GM10266 (cell line): ENCODE measurements around the gene GALP.
"Not testable (repeated sequence)": the region's sequence is repeated elsewhere in the genome, so short reads cannot be mapped to it uniquely, and the experiment has no call there.

Source experiments
- DNase-seq: peaks from one replicate; pipeline ENCODE4 v3.0.0; 2012; ENCODE audit errors: extremely low spot score
- TF ChIP-seq, protein P1 (sequence below): IDR thresholded peaks from 2 replicates; pipeline ENCODE4 v1.5.1; 2012; ENCODE audit warnings: mild to moderate bottlenecking, low read depth; ENCODE audit not compliant: control insufficient read depth, insufficient read depth; ENCODE audit errors: missing control alignments

Gene GALP

DNA sequence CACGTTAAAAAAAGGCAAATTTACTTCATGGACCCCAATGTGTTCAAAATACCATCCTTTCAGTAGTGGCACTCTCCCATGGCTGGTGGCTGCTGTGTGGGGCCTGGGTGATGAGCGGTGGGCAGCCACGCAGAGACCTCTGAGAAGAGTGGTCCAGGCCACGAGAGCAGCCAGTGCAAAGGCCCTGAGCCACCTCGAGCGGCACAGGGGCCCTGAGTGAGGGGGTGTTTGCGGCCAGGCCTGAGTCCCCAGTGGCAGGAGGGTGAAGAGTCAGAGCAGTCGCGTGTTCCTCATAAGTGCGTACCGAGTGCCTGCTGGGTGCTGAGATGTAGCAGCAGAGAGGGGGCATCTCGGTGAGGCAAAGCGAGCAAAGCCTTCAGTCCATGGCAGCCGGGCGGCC is 27.7 kb upstream of the GALP start:
- peak; percentile 23 for DNase-seq
- TF ChIP-seq, protein P1, sequence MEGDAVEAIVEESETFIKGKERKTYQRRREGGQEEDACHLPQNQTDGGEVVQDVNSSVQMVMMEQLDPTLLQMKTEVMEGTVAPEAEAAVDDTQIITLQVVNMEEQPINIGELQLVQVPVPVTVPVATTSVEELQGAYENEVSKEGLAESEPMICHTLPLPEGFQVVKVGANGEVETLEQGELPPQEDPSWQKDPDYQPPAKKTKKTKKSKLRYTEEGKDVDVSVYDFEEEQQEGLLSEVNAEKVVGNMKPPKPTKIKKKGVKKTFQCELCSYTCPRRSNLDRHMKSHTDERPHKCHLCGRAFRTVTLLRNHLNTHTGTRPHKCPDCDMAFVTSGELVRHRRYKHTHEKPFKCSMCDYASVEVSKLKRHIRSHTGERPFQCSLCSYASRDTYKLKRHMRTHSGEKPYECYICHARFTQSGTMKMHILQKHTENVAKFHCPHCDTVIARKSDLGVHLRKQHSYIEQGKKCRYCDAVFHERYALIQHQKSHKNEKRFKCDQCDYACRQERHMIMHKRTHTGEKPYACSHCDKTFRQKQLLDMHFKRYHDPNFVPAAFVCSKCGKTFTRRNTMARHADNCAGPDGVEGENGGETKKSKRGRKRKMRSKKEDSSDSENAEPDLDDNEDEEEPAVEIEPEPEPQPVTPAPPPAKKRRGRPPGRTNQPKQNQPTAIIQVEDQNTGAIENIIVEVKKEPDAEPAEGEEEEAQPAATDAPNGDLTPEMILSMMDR = no peak

DNA sequence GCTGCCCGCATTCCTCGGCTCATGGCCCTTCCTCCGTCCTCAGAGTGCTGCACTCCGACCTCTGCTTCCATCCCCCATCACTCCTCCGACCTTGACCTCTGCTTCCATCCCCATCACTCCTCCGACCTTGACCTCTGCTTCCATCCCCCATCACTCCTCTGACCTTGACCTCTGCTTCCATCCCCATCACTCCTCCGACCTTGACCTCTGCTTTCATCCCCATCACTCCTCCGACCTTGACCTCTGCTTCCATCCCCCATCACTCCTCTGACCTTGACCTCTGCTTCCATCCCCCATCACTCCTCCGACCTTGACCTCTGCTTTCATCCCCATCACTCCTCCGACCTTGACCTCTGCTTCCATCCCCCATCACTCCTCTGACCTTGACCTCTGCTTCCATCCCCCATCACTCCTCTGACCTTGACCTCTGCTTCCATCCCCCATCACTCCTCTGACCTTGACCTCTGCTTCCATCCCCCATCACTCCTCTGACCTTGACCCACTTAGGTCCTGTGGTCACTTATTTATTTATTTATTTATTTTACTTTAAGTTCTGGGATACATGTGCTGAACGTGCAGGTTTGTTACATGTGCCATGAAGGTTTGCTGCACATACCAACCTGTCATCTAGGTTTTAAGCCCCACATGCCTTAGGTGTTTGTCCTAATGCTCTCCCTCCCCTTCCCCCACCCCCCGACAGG is 26.7 kb upstream of the GALP start:
- DNase-seq = not testable (repeated sequence)

DNA sequence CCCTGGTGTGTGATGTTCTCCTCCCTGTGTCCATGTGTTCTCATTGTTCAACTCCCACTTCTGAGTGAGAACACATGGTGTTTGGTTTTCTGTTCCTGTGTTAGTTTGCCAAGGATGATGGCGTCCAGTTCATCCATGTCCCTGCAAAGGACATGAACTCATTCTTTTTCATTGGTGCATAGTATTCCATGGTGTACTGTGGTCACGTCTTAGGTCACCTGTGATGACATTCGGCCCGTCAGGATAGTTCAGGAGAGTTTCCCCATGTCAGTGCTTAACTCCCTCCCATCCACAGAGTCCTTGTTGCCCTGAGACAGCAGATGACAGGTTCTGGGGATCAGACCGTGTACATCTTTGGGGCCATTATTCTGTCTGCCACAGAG is 26.2 kb upstream of the GALP start:
- no peak for DNase-seq
- TF ChIP-seq, protein P1 = no peak

DNA sequence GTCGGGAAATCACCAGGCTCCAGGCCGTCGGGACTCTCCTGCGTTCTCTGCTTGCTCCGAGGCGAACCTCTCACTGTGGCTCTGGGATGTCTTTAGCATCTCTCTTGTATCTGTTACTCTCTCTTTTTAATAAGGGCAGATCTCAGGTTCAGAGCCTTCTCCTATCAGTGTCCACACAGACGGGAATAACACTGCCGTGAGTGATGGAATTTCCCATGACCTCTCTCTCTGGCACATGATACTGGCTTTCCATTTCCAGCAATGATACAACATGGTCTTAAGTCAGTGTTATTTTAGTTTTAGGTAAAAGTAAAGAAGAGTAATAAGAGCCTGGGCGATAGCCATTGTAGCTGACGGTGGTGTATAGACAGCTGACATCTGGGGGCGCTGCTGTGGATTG is 25.4 kb upstream of the GALP start:
- DNase-seq = no peak
- TF ChIP-seq, protein P1 = no peak

DNA sequence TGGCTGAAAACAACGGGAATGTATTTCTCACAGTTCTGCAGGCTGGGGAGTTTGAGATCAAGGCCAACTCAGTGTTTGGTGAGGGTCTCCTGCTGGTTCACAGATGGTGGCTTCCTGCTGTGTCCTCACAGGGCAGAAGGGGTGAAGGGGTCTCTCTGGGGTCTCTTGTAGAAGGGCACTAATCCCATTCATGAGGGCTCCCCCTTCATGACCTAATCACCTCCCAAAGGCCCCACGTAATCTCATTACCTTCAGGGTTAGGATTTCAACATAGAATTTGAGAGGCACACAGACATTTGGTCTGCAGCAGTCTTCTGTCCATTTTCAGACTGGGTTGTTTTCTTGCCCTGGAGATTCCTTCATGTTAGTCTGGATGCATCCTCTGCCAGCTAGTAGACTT is 23.2 kb upstream of the GALP start:
- TF ChIP-seq, protein P1 = no peak
- no peak for DNase-seq

DNA sequence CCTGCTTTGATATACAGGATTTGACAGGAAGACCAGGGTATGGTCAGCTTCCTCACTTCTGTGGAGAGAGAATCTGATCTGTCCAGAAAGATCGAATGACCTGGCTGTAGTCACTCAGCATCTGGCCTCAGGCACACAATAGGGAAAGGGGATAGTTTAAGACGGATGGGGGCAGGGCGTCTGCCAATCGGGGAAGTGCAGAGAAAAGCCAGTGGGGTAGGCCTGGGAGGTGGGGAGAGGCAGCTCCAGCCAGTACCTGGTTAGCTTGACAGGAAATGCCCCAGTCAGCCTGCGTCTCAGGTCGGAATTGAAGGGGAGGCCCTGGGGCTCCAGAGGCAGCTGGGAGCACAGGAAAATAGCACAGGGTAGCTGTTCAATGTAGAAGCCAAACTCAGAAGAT is 22.3 kb upstream of the GALP start:
- no peak for DNase-seq

DNA sequence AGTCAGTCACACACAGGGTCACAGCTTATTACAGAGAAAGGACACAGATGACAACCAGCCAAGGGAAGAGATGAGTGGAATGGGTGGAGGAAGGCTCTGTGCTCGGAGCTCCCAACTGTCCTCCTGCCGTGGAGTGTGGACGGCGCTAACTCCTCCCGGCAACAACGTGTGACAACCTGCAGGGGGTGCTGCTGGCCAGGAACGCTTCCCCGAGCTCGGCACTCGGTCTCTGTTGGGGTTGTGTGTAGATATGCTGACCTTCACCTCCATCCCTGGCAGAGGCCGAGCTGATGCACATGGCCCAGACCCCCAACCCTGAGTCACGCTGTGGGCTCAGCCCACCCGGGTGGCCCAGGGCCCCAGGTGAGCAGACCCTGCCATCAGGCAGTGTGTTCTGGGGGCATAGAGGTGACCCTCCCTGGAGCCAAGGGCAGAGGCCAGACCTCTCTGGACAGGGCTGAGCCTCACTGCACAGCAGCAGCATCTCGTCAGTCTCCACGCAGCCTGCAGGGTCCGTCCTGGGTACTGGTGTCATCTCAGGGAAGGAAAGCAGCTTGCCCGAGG is 20.6 kb upstream of the GALP start:
- TF ChIP-seq, protein P1 = peak; percentile 35
- DNase-seq = no peak

More for the DNA sequence above, 22.3 kb upstream of the GALP start:
- TF ChIP-seq, protein P1 = no peak
